ENCODE results near the gene KDM8.

DNA sequence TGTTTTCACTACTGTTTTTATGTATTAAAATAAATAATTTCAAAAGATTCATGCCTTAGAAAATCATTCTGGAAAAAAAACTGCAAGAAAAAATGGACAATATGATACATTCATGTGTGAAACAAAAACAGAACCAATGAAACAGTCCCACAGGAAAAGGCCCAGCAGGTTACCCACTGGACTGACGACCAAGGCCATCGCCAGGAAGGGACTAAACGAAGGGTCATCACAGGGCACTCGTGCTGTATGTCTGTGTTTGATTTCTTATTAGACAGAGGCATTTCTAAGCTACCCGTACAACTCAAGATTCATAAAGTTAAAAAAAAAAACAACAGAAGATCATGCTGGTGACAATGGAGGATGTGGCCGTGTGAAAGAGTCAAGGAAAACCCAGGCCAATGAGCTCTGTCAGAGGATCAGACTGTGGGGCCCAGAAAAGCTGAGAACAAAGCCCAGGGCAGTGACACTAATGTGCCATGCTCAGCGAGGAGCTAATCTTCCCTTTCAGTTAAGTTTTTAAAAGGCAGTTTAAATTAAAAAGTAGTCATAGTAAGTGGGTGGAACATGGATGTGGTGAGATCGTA, 33.4 kb downstream of the KDM8 start:
- no peak for TF ChIP-seq YY1 (IDR thresholded peaks at IDR 0.05; ENCODE audit: extremely low read depth, insufficient replicate concordance, low read depth, low read length)
- TF ChIP-seq POLR2AphosphoS5 (IDR thresholded peaks at IDR 0.05; ENCODE audit: low read depth, low read length): no peak
- TF ChIP-seq, protein P1, sequence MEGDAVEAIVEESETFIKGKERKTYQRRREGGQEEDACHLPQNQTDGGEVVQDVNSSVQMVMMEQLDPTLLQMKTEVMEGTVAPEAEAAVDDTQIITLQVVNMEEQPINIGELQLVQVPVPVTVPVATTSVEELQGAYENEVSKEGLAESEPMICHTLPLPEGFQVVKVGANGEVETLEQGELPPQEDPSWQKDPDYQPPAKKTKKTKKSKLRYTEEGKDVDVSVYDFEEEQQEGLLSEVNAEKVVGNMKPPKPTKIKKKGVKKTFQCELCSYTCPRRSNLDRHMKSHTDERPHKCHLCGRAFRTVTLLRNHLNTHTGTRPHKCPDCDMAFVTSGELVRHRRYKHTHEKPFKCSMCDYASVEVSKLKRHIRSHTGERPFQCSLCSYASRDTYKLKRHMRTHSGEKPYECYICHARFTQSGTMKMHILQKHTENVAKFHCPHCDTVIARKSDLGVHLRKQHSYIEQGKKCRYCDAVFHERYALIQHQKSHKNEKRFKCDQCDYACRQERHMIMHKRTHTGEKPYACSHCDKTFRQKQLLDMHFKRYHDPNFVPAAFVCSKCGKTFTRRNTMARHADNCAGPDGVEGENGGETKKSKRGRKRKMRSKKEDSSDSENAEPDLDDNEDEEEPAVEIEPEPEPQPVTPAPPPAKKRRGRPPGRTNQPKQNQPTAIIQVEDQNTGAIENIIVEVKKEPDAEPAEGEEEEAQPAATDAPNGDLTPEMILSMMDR (IDR thresholded peaks at IDR 0.05 in 2 of 3, conservative IDR thresholded peaks at IDR 0.05 in 1 of 3; ENCODE audit: borderline replicate concordance in 1 of 3, insufficient read depth in 1 of 3, low read depth in 2 of 3, low read length in 2 of 3): no peak
- no peak for TF ChIP-seq EGR1 (IDR thresholded peaks at IDR 0.05; ENCODE audit: low read depth)
- TF ChIP-seq POLR2A (IDR thresholded peaks at IDR 0.05; ENCODE audit: borderline replicate concordance, extremely low read depth, insufficient read depth, insufficient read length): no peak
- TF ChIP-seq, protein P2, sequence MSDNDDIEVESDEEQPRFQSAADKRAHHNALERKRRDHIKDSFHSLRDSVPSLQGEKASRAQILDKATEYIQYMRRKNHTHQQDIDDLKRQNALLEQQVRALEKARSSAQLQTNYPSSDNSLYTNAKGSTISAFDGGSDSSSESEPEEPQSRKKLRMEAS (IDR thresholded peaks at IDR 0.05): no peak
- TF ChIP-seq TCF7L2 (IDR thresholded peaks at IDR 0.05; ENCODE audit: borderline replicate concordance, extremely low read depth, insufficient read depth, insufficient read length): no peak
- TF ChIP-seq SP1 (IDR thresholded peaks at IDR 0.05; ENCODE audit: low read depth): no peak

All from HCT116 (cell line).